ENCODE measurements around the gene GALNT18.

Gene GALNT18

GRCh38 chr11:11496879-11497278, 124.9 kb downstream of the GALNT18 start:
- DNase-seq (ENCODE audit: low read depth) = no peak

GRCh38 chr11:11494348-11494747, 127.5 kb downstream of the GALNT18 start:
- DNase-seq (ENCODE audit: low read depth) = no peak

- DNase-seq (ENCODE audit: low read depth) = no peak
Observed at GRCh38 chr11:11493698-11494097, 128.1 kb downstream of the GALNT18 start.

- no peak for DNase-seq (ENCODE audit: low read depth)
Observed at GRCh38 chr11:11491589-11491988, 130.2 kb downstream of the GALNT18 start.

GRCh38 chr11:11491014-11491413, 130.8 kb downstream of the GALNT18 start:
- DNase-seq (ENCODE audit: low read depth) = no peak

- no peak for DNase-seq (ENCODE audit: low read depth)
Observed at GRCh38 chr11:11486423-11486822, 135.4 kb downstream of the GALNT18 start.

- no peak for DNase-seq (ENCODE audit: low read depth)
Observed at GRCh38 chr11:11486002-11486401, 135.8 kb downstream of the GALNT18 start.

- no peak for DNase-seq (ENCODE audit: low read depth)
Observed at GRCh38 chr11:11483627-11484026, 138.2 kb downstream of the GALNT18 start.

- DNase-seq (ENCODE audit: low read depth) = no peak
Observed at GRCh38 chr11:11482730-11483129, 139.1 kb downstream of the GALNT18 start.

GRCh38 chr11:11481371-11481770, 140.4 kb downstream of the GALNT18 start:
- DNase-seq (ENCODE audit: low read depth) = no peak

- no peak for DNase-seq (ENCODE audit: low read depth)
Observed at GRCh38 chr11:11480971-11481370, 140.8 kb downstream of the GALNT18 start.

- no peak for DNase-seq (ENCODE audit: low read depth)
Observed at GRCh38 chr11:11478687-11479086, 143.1 kb downstream of the GALNT18 start.

GRCh38 chr11:11477695-11478420, 143.9 kb downstream of the GALNT18 start:
- no peak for DNase-seq (ENCODE audit: low read depth)

- DNase-seq (ENCODE audit: low read depth) = no peak
Observed at GRCh38 chr11:11476971-11477645, 144.7 kb downstream of the GALNT18 start.

GRCh38 chr11:11476499-11476898, 145.3 kb downstream of the GALNT18 start:
- DNase-seq (ENCODE audit: low read depth) = no peak

- DNase-seq (ENCODE audit: low read depth) = no peak
Observed at GRCh38 chr11:11472106-11472505, 149.7 kb downstream of the GALNT18 start.

GRCh38 chr11:11471201-11471600, 150.6 kb downstream of the GALNT18 start:
- no peak for DNase-seq (ENCODE audit: low read depth)

GRCh38 chr11:11468954-11469353, 152.9 kb downstream of the GALNT18 start:
- peak; percentile 79 for DNase-seq (ENCODE audit: low read depth)

- DNase-seq (ENCODE audit: low read depth) = no peak
Observed at GRCh38 chr11:11467312-11467711, 154.5 kb downstream of the GALNT18 start.

GRCh38 chr11:11464555-11464954, 157.2 kb downstream of the GALNT18 start:
- no peak for DNase-seq (ENCODE audit: low read depth)

- DNase-seq (ENCODE audit: low read depth) = no peak
Observed at GRCh38 chr11:11463405-11463804, 158.4 kb downstream of the GALNT18 start.

- DNase-seq (ENCODE audit: low read depth) = no peak
Observed at GRCh38 chr11:11461473-11461872, 160.3 kb downstream of the GALNT18 start.

- no peak for DNase-seq (ENCODE audit: low read depth)
Observed at GRCh38 chr11:11459578-11459977, 162.2 kb downstream of the GALNT18 start.

GRCh38 chr11:11458485-11458884, 163.3 kb downstream of the GALNT18 start:
- DNase-seq (ENCODE audit: low read depth) = no peak

Data from stromal cell of bone marrow (primary cell).